Measurements from ENCODE around the gene TECR. TPM values are rescaled to one million over a fixed set of nuclear protein-coding genes. Genes with fewer than 3 reads are reported as not detected.

Gene TECR
- total and polyA plus RNA-seq, 2 donors (not counting 3 experiments of a cell fraction or from before 2014, with no cell fraction given), result 109 to 193 TPM

DNA sequence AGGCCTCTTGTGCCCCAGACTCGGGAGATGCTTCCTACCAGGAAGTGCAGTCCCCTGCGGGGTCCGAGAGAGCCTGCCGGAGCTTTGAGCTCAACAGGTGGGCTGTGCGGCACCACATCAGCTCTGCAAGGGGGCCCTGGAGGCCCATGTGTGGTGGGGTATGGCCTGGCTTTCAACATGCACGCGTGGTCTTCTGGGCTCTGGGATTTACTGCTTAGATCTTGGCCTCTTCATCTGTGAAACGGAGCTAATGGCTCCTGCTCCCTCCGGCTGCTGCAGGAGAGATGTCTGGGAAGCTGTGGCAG is 24.5 kb downstream of the TECR start:
- no peak overlapping the region for H3K9ac ChIP-seq (replicated peaks; ENCODE audit: extremely low read depth, insufficient read depth, low read length)

DNA sequence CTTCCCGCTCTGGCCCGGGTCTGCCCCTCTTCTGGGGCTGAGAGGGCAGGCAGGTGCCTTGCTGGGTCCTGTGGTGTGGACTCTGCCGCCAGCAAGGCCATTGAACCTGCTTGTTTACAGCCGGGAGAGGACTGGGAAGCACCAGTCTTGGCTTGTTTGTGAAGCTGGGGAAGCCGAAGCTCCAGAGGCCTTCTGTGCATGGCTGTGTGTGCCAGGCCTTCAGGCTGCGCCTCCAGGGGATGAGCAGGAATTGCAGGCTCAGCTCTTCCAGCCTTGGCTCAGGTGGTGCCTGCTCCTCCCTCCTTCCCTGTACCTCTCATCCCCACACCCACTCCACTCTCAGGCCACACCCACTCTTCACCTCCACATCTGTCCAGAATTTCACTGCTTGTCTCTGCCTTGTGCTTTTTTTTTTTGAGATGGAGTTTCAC is 25.0 kb downstream of the TECR start:
- Histone ChIP-seq H3K4me1 (ENCODE audit: control insufficient read depth, extremely low read depth, insufficient read depth, low read length) (no peaks in the 10 kb centered on the region), H3K36me3 (ENCODE audit: control insufficient read depth in 2 of 2, extremely low read depth in 1 of 2, insufficient read depth in 2 of 2, low read length in 2 of 2) (no peaks in the 10 kb centered on the region), H2AFZ (ENCODE audit: low read depth, low read length) (no peak overlapping the region), H3K4me2 (ENCODE audit: insufficient read depth, low read length) (no peak overlapping the region), H3K27me3 (ENCODE audit: control insufficient read depth in 2 of 2, insufficient read depth in 2 of 2, low read length in 2 of 2) (no peaks in the 10 kb centered on the region), H4K20me1 (replicated peaks; ENCODE audit: control insufficient read depth, extremely low read depth, insufficient read depth, low read length) (no peaks in the 10 kb centered on the region), H3K4me3 (replicated peaks in 1 of 3; ENCODE audit: insufficient read depth in 1 of 3, low read depth in 1 of 3, low read length in 3 of 3) (no peak overlapping the region), H3K9me3 (replicated peaks; ENCODE audit: control insufficient read depth, insufficient read depth, low read length) (no peaks in the 10 kb centered on the region), H3K27ac (ENCODE audit: insufficient read depth, low read depth, low read length) (no peak overlapping the region), H3K79me2 (ENCODE audit: control insufficient read depth, insufficient read depth, low read length) (no peaks in the 10 kb centered on the region), H3K9me1 (replicated peaks; ENCODE audit: control insufficient read depth, extremely low read depth, insufficient read depth, low read length) (no peaks in the 10 kb centered on the region), H3K9ac (replicated peaks; ENCODE audit: extremely low read depth, insufficient read depth, low read length) (no peak overlapping the region)
- TF ChIP-seq MAX (IDR thresholded peaks at IDR 0.05; ENCODE audit: insufficient read depth, insufficient read length), result no peak
- TF ChIP-seq, protein P1, sequence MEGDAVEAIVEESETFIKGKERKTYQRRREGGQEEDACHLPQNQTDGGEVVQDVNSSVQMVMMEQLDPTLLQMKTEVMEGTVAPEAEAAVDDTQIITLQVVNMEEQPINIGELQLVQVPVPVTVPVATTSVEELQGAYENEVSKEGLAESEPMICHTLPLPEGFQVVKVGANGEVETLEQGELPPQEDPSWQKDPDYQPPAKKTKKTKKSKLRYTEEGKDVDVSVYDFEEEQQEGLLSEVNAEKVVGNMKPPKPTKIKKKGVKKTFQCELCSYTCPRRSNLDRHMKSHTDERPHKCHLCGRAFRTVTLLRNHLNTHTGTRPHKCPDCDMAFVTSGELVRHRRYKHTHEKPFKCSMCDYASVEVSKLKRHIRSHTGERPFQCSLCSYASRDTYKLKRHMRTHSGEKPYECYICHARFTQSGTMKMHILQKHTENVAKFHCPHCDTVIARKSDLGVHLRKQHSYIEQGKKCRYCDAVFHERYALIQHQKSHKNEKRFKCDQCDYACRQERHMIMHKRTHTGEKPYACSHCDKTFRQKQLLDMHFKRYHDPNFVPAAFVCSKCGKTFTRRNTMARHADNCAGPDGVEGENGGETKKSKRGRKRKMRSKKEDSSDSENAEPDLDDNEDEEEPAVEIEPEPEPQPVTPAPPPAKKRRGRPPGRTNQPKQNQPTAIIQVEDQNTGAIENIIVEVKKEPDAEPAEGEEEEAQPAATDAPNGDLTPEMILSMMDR (IDR thresholded peaks at IDR 0.05; ENCODE audit: extremely low read depth in 1 of 2, insufficient read depth in 1 of 2, low read depth in 1 of 2, low read length in 2 of 2), result no peak
- no peak for TF ChIP-seq POLR2A (IDR thresholded peaks at IDR 0.05; ENCODE audit: low read depth, low read length)
- no peak for TF ChIP-seq EZH2 (IDR thresholded peaks at IDR 0.05; ENCODE audit: borderline replicate concordance, low read depth, low read length, severe bottlenecking)
- TF ChIP-seq GATA2 (IDR thresholded peaks at IDR 0.05; ENCODE audit: insufficient read depth, insufficient read length, low read depth, low read length), result no peak
- TF ChIP-seq MYC (IDR thresholded peaks at IDR 0.05; ENCODE audit: low read depth, low read length), result no peak
- TF ChIP-seq JUN (IDR thresholded peaks at IDR 0.05; ENCODE audit: borderline replicate concordance, insufficient read depth, insufficient read length, low read depth), result no peak
- TF ChIP-seq POLR2AphosphoS5 (IDR thresholded peaks at IDR 0.05; ENCODE audit: insufficient read depth, low read depth, low read length), result no peak
- no peak for TF ChIP-seq FOS (IDR thresholded peaks at IDR 0.05; ENCODE audit: borderline replicate concordance, insufficient read depth, low read length)
- BruUV-seq (replicated peaks), result no TSS peak
- FAIRE-seq, result no peak
- ChIA-PET POLR2A (no interaction called here), CTCF (interaction anchor here (0.6 to 1.3 kb wide), 5 partner anchors 19 to 428 kb away, joined by 3 to 8 read pairs (median 3); partner anchors contain the start of gene PTGER1)
- DNase-seq (ENCODE audit: low read depth, low spot score), result no peak
- dilution Hi-C loops (cut with MboI; ENCODE audit: extremely low pct_ligation_motif_present, low sequenced_read_pairs), result no loop called here
- intact Hi-C loops (cut with micrococcal nuclease), result no loop called here

More for the DNA sequence above, 24.5 kb downstream of the TECR start:
- Histone ChIP-seq H3K27ac (ENCODE audit: insufficient read depth, low read depth, low read length) (no peak overlapping the region), H3K27me3 (ENCODE audit: control insufficient read depth in 2 of 2, insufficient read depth in 2 of 2, low read length in 2 of 2) (no peaks in the 10 kb centered on the region), H4K20me1 (replicated peaks; ENCODE audit: control insufficient read depth, extremely low read depth, insufficient read depth, low read length) (no peaks in the 10 kb centered on the region), H3K4me1 (ENCODE audit: control insufficient read depth, extremely low read depth, insufficient read depth, low read length) (no peaks in the 10 kb centered on the region), H3K9me1 (replicated peaks; ENCODE audit: control insufficient read depth, extremely low read depth, insufficient read depth, low read length) (no peaks in the 10 kb centered on the region), H2AFZ (ENCODE audit: low read depth, low read length) (no peak overlapping the region), H3K4me3 (replicated peaks in 1 of 3; ENCODE audit: insufficient read depth in 1 of 3, low read depth in 1 of 3, low read length in 3 of 3) (no peak overlapping the region), H3K4me2 (ENCODE audit: insufficient read depth, low read length) (no peak overlapping the region), H3K9me3 (replicated peaks; ENCODE audit: control insufficient read depth, insufficient read depth, low read length) (no peaks in the 10 kb centered on the region), H3K79me2 (ENCODE audit: control insufficient read depth, insufficient read depth, low read length) (no peaks in the 10 kb centered on the region), H3K36me3 (ENCODE audit: control insufficient read depth in 2 of 2, extremely low read depth in 1 of 2, insufficient read depth in 2 of 2, low read length in 2 of 2) (no peaks in the 10 kb centered on the region)
- ChIA-PET CTCF (interaction anchor here (0.6 to 1.2 kb wide), 4 partner anchors 20 to 804 kb away, joined by 3 to 8 read pairs (median 3); partner anchors contain the start of gene PTGER1), POLR2A (no interaction called here)
- no TSS peak for BruUV-seq (replicated peaks)
- dilution Hi-C loops (cut with MboI; ENCODE audit: extremely low pct_ligation_motif_present, low sequenced_read_pairs) (no loop called here), intact Hi-C loops (cut with micrococcal nuclease) (no loop called here)
- no peak for DNase-seq (ENCODE audit: low read depth, low spot score)
- TF ChIP-seq FOS (IDR thresholded peaks at IDR 0.05; ENCODE audit: borderline replicate concordance, insufficient read depth, low read length), result no peak
- TF ChIP-seq POLR2AphosphoS5 (IDR thresholded peaks at IDR 0.05; ENCODE audit: insufficient read depth, low read depth, low read length), result no peak
- TF ChIP-seq, protein P1 (IDR thresholded peaks at IDR 0.05; ENCODE audit: extremely low read depth in 1 of 2, insufficient read depth in 1 of 2, low read depth in 1 of 2, low read length in 2 of 2), result no peak
- no peak for FAIRE-seq
